H9 (cell line): ENCODE data around the gene PRADC1. TPM values are rescaled to one million over a fixed set of nuclear protein-coding genes. Genes with fewer than 3 reads are reported as not detected.

ENCODE experiments used
- DNase-seq: peaks from one replicate; pipeline ENCODE4 v3.0.0-alpha.2; 2017
- H2AFZ ChIP-seq: one replicate; pipeline ENCODE4 v1.6.1; 2013; ENCODE audit warnings: mild to moderate bottlenecking, low read length, control low read depth, moderate library complexity
- H2AK5ac ChIP-seq: 2 replicates; pipeline ENCODE4 v1.6.1; 2013; ENCODE audit warnings: low read length, control low read depth, mixed read lengths; ENCODE audit not compliant: insufficient read length
- H2BK120ac ChIP-seq: one replicate; pipeline ENCODE4 v1.6.1; 2013; ENCODE audit warnings: low read depth, mild to moderate bottlenecking, low read length, control low read depth, inconsistent platforms; ENCODE audit not compliant: poor library complexity, severe bottlenecking
- H2BK12ac ChIP-seq: 2 replicates; pipeline ENCODE4 v1.6.1; 2013; ENCODE audit warnings: low read length, control low read depth, mixed read lengths, low read depth; ENCODE audit not compliant: insufficient read length
- H2BK15ac ChIP-seq: 2 replicates; pipeline ENCODE4 v1.6.1; 2013; ENCODE audit warnings: low read depth, low read length, control low read depth
- H2BK20ac ChIP-seq: one replicate; pipeline ENCODE4 v1.6.1; 2013; ENCODE audit warnings: low read depth, mild to moderate bottlenecking, low read length, control low read depth, inconsistent platforms; ENCODE audit not compliant: poor library complexity, severe bottlenecking
- H2BK5ac ChIP-seq: 2 replicates; pipeline ENCODE4 v1.6.1; 2013; ENCODE audit warnings: low read length, control low read depth, mixed read lengths; ENCODE audit not compliant: insufficient read length
- H3K14ac ChIP-seq: 2 replicates; pipeline ENCODE4 v1.6.1; 2013; ENCODE audit warnings: low read length, control low read depth; ENCODE audit not compliant: insufficient read depth
- H3K18ac ChIP-seq: 2 replicates; pipeline ENCODE4 v1.6.1; 2013; ENCODE audit warnings: low read depth, mild to moderate bottlenecking, mixed read lengths, low read length, control low read depth; ENCODE audit not compliant: insufficient read length
- H3K23ac ChIP-seq: 2 replicates; pipeline ENCODE4 v1.6.1; 2013; ENCODE audit warnings: low read length, control low read depth, mixed read lengths, low read depth; ENCODE audit not compliant: insufficient read length
- H3K23me2 ChIP-seq: 2 replicates; pipeline ENCODE4 v1.6.1; 2013; ENCODE audit warnings: low read depth, mild to moderate bottlenecking, mixed read lengths, low read length, control low read depth; ENCODE audit not compliant: insufficient read length, poor library complexity, severe bottlenecking
- H3K27ac ChIP-seq: 2 replicates; pipeline ENCODE4 v1.5.1; 2013; ENCODE audit warnings: low read length, control low read depth, mixed read lengths, low read depth; ENCODE audit not compliant: insufficient read length
- H3K27me3 ChIP-seq: 2 replicates; pipeline ENCODE4 v1.6.1; 2013; ENCODE audit warnings: low read length, control low read depth, inconsistent platforms; ENCODE audit not compliant: insufficient read depth
- H3K4ac ChIP-seq: 2 replicates; pipeline ENCODE4 v1.6.1; 2013; ENCODE audit warnings: low read depth, mild to moderate bottlenecking, control low read depth, inconsistent platforms, low read length, moderate library complexity
- H3K4me1 ChIP-seq: 2 replicates; pipeline ENCODE4 v1.6.1; 2013; ENCODE audit warnings: low read length, control low read depth, inconsistent platforms; ENCODE audit not compliant: insufficient read depth
- H3K4me2 ChIP-seq: 2 replicates; pipeline ENCODE4 v1.6.1; 2013; ENCODE audit warnings: low read length, control low read depth, mixed read lengths; ENCODE audit not compliant: insufficient read length, insufficient read depth
- H3K56ac ChIP-seq: 2 replicates; pipeline ENCODE4 v1.6.1; 2013; ENCODE audit warnings: low read depth, mild to moderate bottlenecking, mixed read lengths, low read length, control low read depth; ENCODE audit not compliant: insufficient read length
- H3K79me1 ChIP-seq: 2 replicates; pipeline ENCODE4 v1.6.1; 2013; ENCODE audit warnings: low read depth, mild to moderate bottlenecking, moderate library complexity, low read length, control low read depth, inconsistent platforms; ENCODE audit not compliant: insufficient read depth, poor library complexity, severe bottlenecking
- H3K79me2 ChIP-seq: 2 replicates; pipeline ENCODE4 v1.6.1; 2013; ENCODE audit warnings: low read length, control low read depth, inconsistent platforms; ENCODE audit not compliant: insufficient read depth
- H3K9ac ChIP-seq: 2 replicates; pipeline ENCODE4 v1.6.1; 2013; ENCODE audit warnings: low read length, control low read depth, mixed read lengths; ENCODE audit not compliant: insufficient read length; ENCODE audit errors: extremely low read depth
- H3K9me3 ChIP-seq: one replicate; pipeline ENCODE4 v1.6.1; 2013; ENCODE audit warnings: low read depth, low read length, inconsistent platforms; ENCODE audit not compliant: control insufficient read depth
- H3T11ph ChIP-seq: one replicate; pipeline ENCODE4 v1.6.1; 2013; ENCODE audit warnings: mild to moderate bottlenecking, low read length, control low read depth, inconsistent platforms
- H4K20me1 ChIP-seq: one replicate; pipeline ENCODE4 v1.6.1; 2013; ENCODE audit not compliant: control insufficient read depth, insufficient read length, insufficient read depth
- H4K5ac ChIP-seq: 2 replicates; pipeline ENCODE4 v1.6.1; 2013; ENCODE audit warnings: low read depth, mild to moderate bottlenecking, mixed read lengths, low read length, control low read depth; ENCODE audit not compliant: insufficient read length
- H4K8ac ChIP-seq: replicated peaks from 2 replicates; pipeline ENCODE4 v1.6.1; 2013; ENCODE audit warnings: low read length, control low read depth, mixed read lengths, low read depth; ENCODE audit not compliant: insufficient read length
- H4K91ac ChIP-seq: 2 replicates; pipeline ENCODE4 v1.6.1; 2013; ENCODE audit warnings: low read depth, mild to moderate bottlenecking, moderate library complexity, mixed read lengths, low read length, control low read depth; ENCODE audit not compliant: insufficient read length
- H3K27ac Mint-ChIP-seq, 3 experiments: 2 replicates in 2 of 3; 3 replicates in 1 of 3; pipeline ENCODE4 v1.8.0; 2020 to 2021; ENCODE audit warnings: mixed read lengths in 3 of 3, mild to moderate bottlenecking in 1 of 3, moderate library complexity in 1 of 3
- H3K27me3 Mint-ChIP-seq: 2 replicates; pipeline ENCODE4 v1.8.0; 2021; ENCODE audit warnings: low read depth, mild to moderate bottlenecking, moderate library complexity, mixed read lengths
- H3K36me3 Mint-ChIP-seq, 3 experiments: 2 replicates in 2 of 3; 3 replicates in 1 of 3; pipeline ENCODE4 v1.8.0; 2020 to 2021; ENCODE audit warnings: low read depth in 3 of 3, mixed read lengths in 3 of 3; ENCODE audit not compliant: insufficient read depth in 1 of 3
- H3K4me1 Mint-ChIP-seq, 2 experiments: 2 replicates each; pipeline ENCODE4 v1.8.0; 2020; ENCODE audit warnings: mixed read lengths in 2 of 2
- H3K4me3 Mint-ChIP-seq, 2 experiments: 2 replicates in 1 of 2; 3 replicates in 1 of 2; pipeline ENCODE4 v1.8.0; 2020 to 2021; ENCODE audit warnings: mild to moderate bottlenecking in 2 of 2, mixed read lengths in 2 of 2, moderate library complexity in 1 of 2
- H3K9me3 Mint-ChIP-seq, 2 experiments: 2 replicates in 1 of 2; 3 replicates in 1 of 2; pipeline ENCODE4 v1.8.0; 2020; ENCODE audit warnings: mild to moderate bottlenecking in 2 of 2, mixed read lengths in 2 of 2, moderate library complexity in 1 of 2
- CTCF ChIP-seq: fragments of 200-600 bp; sonication (generic); conservative IDR thresholded peaks from 3 replicates; pipeline ENCODE4 v1.8.0; 2021; ENCODE audit warnings: antibody characterized with exemption, mild to moderate bottlenecking
- WGBS: extraction: QIAGEN DNeasy Blood & Tissue Kit; methylation state at CpG from one replicate; pipeline ENCODE4 v1.1.7; 2013; ENCODE audit warnings: missing lambda C conversion rate, low lambda C conversion rate, mixed read lengths; ENCODE audit not compliant: insufficient read length; ENCODE audit errors: extremely low coverage; 5-methylcytosine and 5-hydroxymethylcytosine counted together
- total RNA-seq: library from RNA; stranded (reverse); gene quantifications from 2 replicates; pipeline ENCODE4 v1.2.1, GENCODE V29; 2021

PRADC1 gene
- total RNA-seq, 1 experiment from 2014 or later, result 9.6 TPM

- Mint-ChIP-seq H3K9me3 (no peaks in the 10 kb centered on the region), H3K36me3 (peaks cover 11 to 33% (median 31%) of the 10 kb centered on the region in 3 experiments; a peak in 6 of 7 replicates), H3K4me3 (no peak overlapping the region), H3K27ac (no peak overlapping the region), H3K4me1 (no peaks in the 10 kb centered on the region), H3K27me3 (no peaks in the 10 kb centered on the region)
- Histone ChIP-seq H3K79me2 (no peaks in the 10 kb centered on the region), H3K23ac (no peak overlapping the region), H2BK15ac (no peak overlapping the region), H3K56ac (no peak overlapping the region), H3K9ac (no peak overlapping the region), H4K20me1 (no peaks in the 10 kb centered on the region), H2AFZ (no peak overlapping the region), H3K9me3 (no peaks in the 10 kb centered on the region), H3K4me1 (no peaks in the 10 kb centered on the region), H3K4ac (no peak overlapping the region), H3K23me2 (no peaks in the 10 kb centered on the region), H4K5ac (no peak overlapping the region), H3K4me2 (no peak overlapping the region), H2BK12ac (no peak overlapping the region), H3T11ph (no peak overlapping the region), H2AK5ac (no peak overlapping the region), H3K18ac (no peak overlapping the region), H4K8ac (no peak overlapping the region), H2BK20ac (no peak overlapping the region), H2BK5ac (no peak overlapping the region), H3K27ac (no peak overlapping the region), H2BK120ac (no peak overlapping the region), H3K27me3 (no peaks in the 10 kb centered on the region), H3K14ac (no peak overlapping the region), H4K91ac (no peak overlapping the region), H3K79me1 (no peaks in the 10 kb centered on the region)
- no CpG with 5 or more reads among the region's 3 CpGs for WGBS
- no peak for TF ChIP-seq CTCF
- no peak for DNase-seq
Observed at GRCh38 chr2:73227086-73227485, 6.0 kb downstream of the PRADC1 start.
